Measurements from ENCODE around the gene HBM.

HBM gene

GRCh38 chr16:130533-131173, 35.1 kb upstream of the HBM start:
- Mint-ChIP-seq H3K27ac (no peak overlapping the region), H3K27me3 (ENCODE audit: low read depth, poor library complexity) (peaks cover 2% of the 10 kb centered on the region), H3K9me3 (no peaks in the 10 kb centered on the region), H3K36me3 (ENCODE audit: low read depth) (peaks cover 27% of the 10 kb centered on the region), H3K4me1 (peaks cover 3% of the 10 kb centered on the region), H3K4me3 (no peak overlapping the region)
- TF ChIP-seq, protein P1, sequence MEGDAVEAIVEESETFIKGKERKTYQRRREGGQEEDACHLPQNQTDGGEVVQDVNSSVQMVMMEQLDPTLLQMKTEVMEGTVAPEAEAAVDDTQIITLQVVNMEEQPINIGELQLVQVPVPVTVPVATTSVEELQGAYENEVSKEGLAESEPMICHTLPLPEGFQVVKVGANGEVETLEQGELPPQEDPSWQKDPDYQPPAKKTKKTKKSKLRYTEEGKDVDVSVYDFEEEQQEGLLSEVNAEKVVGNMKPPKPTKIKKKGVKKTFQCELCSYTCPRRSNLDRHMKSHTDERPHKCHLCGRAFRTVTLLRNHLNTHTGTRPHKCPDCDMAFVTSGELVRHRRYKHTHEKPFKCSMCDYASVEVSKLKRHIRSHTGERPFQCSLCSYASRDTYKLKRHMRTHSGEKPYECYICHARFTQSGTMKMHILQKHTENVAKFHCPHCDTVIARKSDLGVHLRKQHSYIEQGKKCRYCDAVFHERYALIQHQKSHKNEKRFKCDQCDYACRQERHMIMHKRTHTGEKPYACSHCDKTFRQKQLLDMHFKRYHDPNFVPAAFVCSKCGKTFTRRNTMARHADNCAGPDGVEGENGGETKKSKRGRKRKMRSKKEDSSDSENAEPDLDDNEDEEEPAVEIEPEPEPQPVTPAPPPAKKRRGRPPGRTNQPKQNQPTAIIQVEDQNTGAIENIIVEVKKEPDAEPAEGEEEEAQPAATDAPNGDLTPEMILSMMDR (IDR thresholded peaks at IDR 0.05) = no peak
- no peak for DNase-seq

- Mint-ChIP-seq H3K27ac (no peak overlapping the region), H3K4me3 (no peak overlapping the region)
- no peak for DNase-seq
These were observed 33.7 kb upstream of the HBM start for GRCh38 chr16:132120-132519.

GRCh38 chr16:133716-134115, 32.1 kb upstream of the HBM start:
- H3K27me3 Mint-ChIP-seq (ENCODE audit: low read depth, poor library complexity) = peaks cover 5% of the 10 kb centered on the region
- no peak for DNase-seq
- no peak overlapping the region for H3K4me3 Mint-ChIP-seq
- H3K36me3 Mint-ChIP-seq (ENCODE audit: low read depth) = peaks cover 34% of the 10 kb centered on the region
- H3K4me1 Mint-ChIP-seq = peaks cover 3% of the 10 kb centered on the region
- H3K9me3 Mint-ChIP-seq = peaks cover 4% of the 10 kb centered on the region
- no peak overlapping the region for H3K27ac Mint-ChIP-seq
- TF ChIP-seq, protein P1 (IDR thresholded peaks at IDR 0.05) = no peak

More at GRCh38 chr16:132120-132519, 33.7 kb upstream of the HBM start:
- peaks cover 3% of the 10 kb centered on the region for H3K27me3 Mint-ChIP-seq (ENCODE audit: low read depth, poor library complexity)
- H3K4me1 Mint-ChIP-seq = peaks cover 3% of the 10 kb centered on the region
- TF ChIP-seq, protein P1 (IDR thresholded peaks at IDR 0.05) = no peak
- peaks cover 4% of the 10 kb centered on the region for H3K9me3 Mint-ChIP-seq
- H3K36me3 Mint-ChIP-seq (ENCODE audit: low read depth) = peaks cover 34% of the 10 kb centered on the region

DNA sequence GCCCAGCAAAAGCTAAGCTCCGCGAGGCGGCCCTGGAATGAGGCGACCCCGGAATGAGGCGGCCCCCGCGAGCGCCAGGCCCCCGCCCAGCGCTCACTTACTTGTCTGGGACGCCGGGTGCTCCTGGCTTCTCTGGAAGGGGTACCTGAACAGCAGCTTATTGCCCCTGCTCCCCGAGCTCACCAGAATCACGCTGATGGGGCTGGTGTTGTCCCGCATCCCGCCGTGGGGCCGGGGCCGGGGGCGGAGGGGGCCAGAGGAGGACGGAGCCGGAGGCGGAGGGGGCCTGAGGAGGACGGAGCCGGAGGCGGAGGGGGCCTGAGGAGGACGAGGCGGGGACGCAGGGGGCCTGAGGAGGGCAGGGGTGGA, 27.7 kb upstream of the HBM start:
- peaks cover 20% of the 10 kb centered on the region for H3K36me3 Mint-ChIP-seq (ENCODE audit: low read depth)
- peaks cover 1% of the 10 kb centered on the region for H3K4me1 Mint-ChIP-seq
- H3K27ac Mint-ChIP-seq = no peak overlapping the region
- peaks cover 15% of the 10 kb centered on the region for H3K9me3 Mint-ChIP-seq
- TF ChIP-seq, protein P1 (IDR thresholded peaks at IDR 0.05) = no peak
- DNase-seq = peak; percentile 66
- peak overlapping the region; percentile 86 for H3K4me3 Mint-ChIP-seq
- H3K27me3 Mint-ChIP-seq (ENCODE audit: low read depth, poor library complexity) = peaks cover 30% of the 10 kb centered on the region

- H3K9me3 Mint-ChIP-seq = peaks cover 15% of the 10 kb centered on the region
- peaks cover 9% of the 10 kb centered on the region for H3K36me3 Mint-ChIP-seq (ENCODE audit: low read depth)
- no peak overlapping the region for H3K27ac Mint-ChIP-seq
- TF ChIP-seq, protein P1 (IDR thresholded peaks at IDR 0.05) = no peak
- peaks cover 12% of the 10 kb centered on the region for H3K4me1 Mint-ChIP-seq
- H3K27me3 Mint-ChIP-seq (ENCODE audit: low read depth, poor library complexity) = peaks cover 49% of the 10 kb centered on the region
- no peak for DNase-seq
- peak overlapping the region; percentile 50 for H3K4me3 Mint-ChIP-seq
These were observed 25.5 kb upstream of the HBM start for GRCh38 chr16:140175-140857.
